Aorta (tissue), 5 donors: ENCODE measurements around the gene ATP13A2. TPM values are rescaled to one million over a fixed set of nuclear protein-coding genes. Genes with fewer than 3 reads are reported as not detected.
"Not testable (repeated sequence)": the region's sequence is repeated elsewhere in the genome, so short reads cannot be mapped to it uniquely, and the experiment has no call there.

Source experiments
- ATAC-seq: fragments of 200-7000 bp; cut with Tn5 transposase; one replicate; pipeline ENCODE4 v1.9.1; 2022; ENCODE audit warnings: moderate library complexity; ENCODE audit not compliant: low FRiP score
- DNase-seq, 2 donors: peaks; one replicate each; pipeline ENCODE4 v3.0.0-alpha.2; 2020
- H3K27ac ChIP-seq, 2 donors: one replicate each; pipeline ENCODE4 v1.5.1; 2013; ENCODE audit warnings: low read length in 2 of 2, mild to moderate bottlenecking in 2 of 2, moderate library complexity in 2 of 2, control low read depth in 1 of 2, inconsistent platforms in 1 of 2, low read depth in 1 of 2
- H3K27me3 ChIP-seq, 2 donors: one replicate each; pipeline ENCODE4 v1.6.1; 2013; ENCODE audit warnings: control low read depth in 1 of 2, low read length in 1 of 2, mild to moderate bottlenecking in 1 of 2, moderate library complexity in 1 of 2; ENCODE audit not compliant: insufficient read depth in 2 of 2, control insufficient read depth in 1 of 2
- H3K36me3 ChIP-seq, 2 donors: one replicate each; pipeline ENCODE4 v1.6.1; 2013; ENCODE audit warnings: control low read depth in 1 of 2, low read length in 1 of 2, mild to moderate bottlenecking in 1 of 2; ENCODE audit not compliant: insufficient read depth in 2 of 2, control insufficient read depth in 1 of 2
- H3K4me1 ChIP-seq, 2 donors: one replicate each; pipeline ENCODE4 v1.6.1; 2013; ENCODE audit warnings: low read length in 2 of 2, control low read depth in 1 of 2, mild to moderate bottlenecking in 1 of 2, moderate library complexity in 1 of 2; ENCODE audit not compliant: insufficient read depth in 2 of 2, control insufficient read depth in 1 of 2
- H3K4me3 ChIP-seq, 2 donors: one replicate each; pipeline ENCODE4 v1.5.1; 2013; ENCODE audit warnings: low read length in 2 of 2, control low read depth in 1 of 2, mild to moderate bottlenecking in 1 of 2
- H3K9me3 ChIP-seq: one replicate; pipeline ENCODE4 v1.6.1; 2013; ENCODE audit warnings: mild to moderate bottlenecking, low read length; ENCODE audit not compliant: control insufficient read depth
- WGBS, 2 donors: extraction: QIAGEN DNeasy Blood & Tissue Kit; methylation state at CpG; one replicate each; pipeline ENCODE4 v1.1.7; 2013; 5-methylcytosine and 5-hydroxymethylcytosine counted together
- intact Hi-C, 2 donors: fragments of 100-400 bp; cut with DNase I; formaldehyde crosslinking; loops; one replicate each; pipeline versions ENCODE4 v1.14.2 to v1.15.0; 2022
- polyA plus RNA-seq, 2 donors: library from polyadenylated mRNA; stranded (reverse); fragments of 200-250 nt; gene quantifications; one replicate each; pipeline ENCODE4 v1.2.3, GENCODE V29; 2013
- total RNA-seq, 2 donors: library from RNA; stranded (reverse); fragmentation: NEBNext Ultra II Directional; extraction: Animal tissue kit (Norgen Biotek cat#: 25700); gene quantifications; one replicate each; pipeline ENCODE4 v1.2.1, GENCODE V29; 2021
- donor health status: healthy with polysubstance abuse.
- donor health status: Bipolar disorder and iron deficiency.
- donor health status: DM: no; HTN: no; CAD: no.
- donor health status: DM: no; HTN: no; CAD: no.
- donor health status: DM: yes; HTN: yes; CAD: no.

The ATP13A2 gene
- total and polyA plus RNA-seq, 4 donors, result 9.4 to 36.7 (median 27.9) TPM

DNA sequence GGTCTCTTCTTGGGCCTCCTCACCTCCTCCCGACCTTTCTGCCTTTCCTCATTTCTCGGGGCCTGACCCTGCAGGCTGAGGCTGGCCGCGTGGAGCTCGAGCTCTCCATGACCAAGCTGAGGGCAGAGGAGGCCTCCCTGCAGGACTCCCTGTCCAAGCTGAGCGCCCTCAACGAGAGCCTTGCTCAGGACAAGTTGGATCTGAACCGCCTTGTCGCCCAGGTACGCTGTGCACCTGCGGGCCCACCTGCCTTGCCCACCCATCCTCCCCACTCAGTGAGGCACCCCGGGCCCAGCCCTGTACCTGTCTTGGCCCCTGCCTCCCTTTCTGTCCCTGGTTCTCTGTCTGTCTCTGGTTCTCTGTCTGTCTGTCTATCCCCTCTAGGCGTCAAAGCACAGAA is 65.5 kb downstream of the ATP13A2 start:
- not testable (repeated sequence) for H3K36me3 ChIP-seq, H3K27ac ChIP-seq, H3K27me3 ChIP-seq, H3K4me1 ChIP-seq, H3K4me3 ChIP-seq, ATAC-seq, DNase-seq, H3K9me3 ChIP-seq
- intact Hi-C loops, result loop anchor here in 1 of 2 donors (5.0 kb wide), 1 partner anchor 324 kb away; no protein-coding TSS in a partner anchor
- 87 to 91% methylated on average over 9 to 13 of the region's 13 CpGs for WGBS, 2 donors

DNA sequence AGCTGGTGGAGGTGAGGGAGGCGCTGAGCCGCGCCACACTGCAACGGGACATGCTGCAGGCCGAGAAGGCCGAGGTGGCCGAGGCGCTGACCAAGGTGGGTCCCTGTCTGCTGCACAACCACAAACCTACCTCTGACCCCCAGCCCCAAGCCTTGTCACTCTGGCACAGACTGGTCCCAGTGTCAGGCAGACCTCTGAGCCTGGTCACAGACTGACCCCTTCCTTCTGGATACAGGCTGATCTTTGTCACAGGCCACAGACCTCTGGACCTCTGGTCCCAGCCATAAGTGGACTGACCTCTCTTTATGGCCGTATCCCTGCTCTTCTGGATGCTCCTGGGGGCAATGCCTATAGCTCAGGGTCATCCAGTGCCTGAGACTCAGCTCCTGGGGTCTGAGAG is 66.2 kb downstream of the ATP13A2 start:
- intact Hi-C loops, result loop anchor here in 1 of 2 donors (5.0 kb wide), 1 partner anchor 323 kb away; no protein-coding TSS in a partner anchor
- H3K27ac ChIP-seq, H3K36me3 ChIP-seq, H3K4me3 ChIP-seq, DNase-seq, H3K27me3 ChIP-seq, H3K4me1 ChIP-seq, H3K9me3 ChIP-seq: not testable (repeated sequence)
- WGBS, 2 donors, result 91 to 100% methylated on average over 8 to 9 of the region's 9 CpGs
- peak; percentile 60 for ATAC-seq

DNA sequence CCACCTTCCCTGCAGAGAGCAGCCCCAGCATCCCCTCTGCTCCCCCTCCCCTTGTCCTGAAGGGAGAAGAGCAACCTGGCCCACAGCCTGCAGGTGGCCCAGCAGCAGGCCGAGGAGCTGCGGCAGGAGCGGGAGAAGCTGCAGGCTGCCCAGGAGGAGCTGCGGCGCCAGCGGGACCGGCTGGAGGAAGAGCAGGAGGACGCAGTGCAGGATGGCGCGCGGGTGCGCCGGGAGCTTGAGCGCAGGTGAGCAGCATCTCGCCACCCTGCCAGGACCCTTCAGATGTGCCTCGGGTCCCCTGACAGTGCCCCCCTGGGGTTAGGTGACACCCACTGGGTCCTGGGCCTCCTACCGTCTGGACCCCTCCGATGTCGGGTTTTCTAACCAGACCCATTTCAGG is 67.7 kb downstream of the ATP13A2 start:
- Histone ChIP-seq H3K36me3 (peaks cover 0 to 2% of the 10 kb centered on the region in 2 donors), H3K9me3 (no peaks in the 10 kb centered on the region), H3K27me3 (no peaks in the 10 kb centered on the region), H3K4me3 (no peak overlapping the region), H3K4me1 (no peaks in the 10 kb centered on the region), H3K27ac (no peak overlapping the region)
- intact Hi-C loops, result no loop called here
- DNase-seq (no peak), ATAC-seq (no peak)
- WGBS, 2 donors, result 93% methylated on average over 19 of the region's 19 CpGs

DNA sequence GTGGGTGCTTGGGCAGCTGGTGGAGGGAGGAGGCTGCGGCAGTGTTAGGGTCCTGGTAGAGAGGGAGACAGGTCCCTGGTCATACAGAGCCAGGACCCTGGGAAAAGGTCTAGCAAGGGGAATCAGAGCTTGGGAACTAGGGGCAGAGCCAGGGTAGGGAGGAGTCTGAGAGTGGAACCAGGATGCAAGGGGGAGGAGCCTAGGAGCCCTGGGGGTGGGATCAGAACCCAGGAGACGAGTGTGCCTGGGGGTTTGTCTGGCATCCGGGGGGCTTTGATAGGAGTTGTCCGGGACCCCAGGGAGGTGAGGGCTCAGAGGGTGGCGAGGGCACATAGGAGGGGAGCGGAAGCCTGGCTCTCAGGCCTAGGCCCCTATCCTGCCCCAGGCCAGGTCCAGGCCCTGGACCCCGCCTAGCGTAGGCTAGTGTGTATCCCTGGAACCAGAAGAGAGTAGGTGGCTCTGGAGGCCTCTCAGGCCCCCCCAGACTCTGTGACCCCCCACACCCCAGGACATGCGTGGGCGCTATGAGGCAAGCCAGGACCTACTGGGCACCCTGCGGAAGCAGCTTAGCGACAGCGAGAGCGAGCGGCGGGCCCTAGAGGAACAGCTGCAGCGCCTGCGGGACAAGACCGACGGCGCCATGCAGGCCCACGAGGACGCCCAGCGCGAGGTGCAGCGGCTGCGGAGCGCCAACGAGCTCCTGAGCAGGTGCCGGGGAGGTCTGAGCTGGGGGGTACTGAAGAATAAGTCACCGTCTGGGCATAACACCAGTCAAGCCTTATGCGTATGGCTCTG is 72.1 kb downstream of the ATP13A2 start:
- H3K4me3 ChIP-seq, ATAC-seq, H3K36me3 ChIP-seq, H3K9me3 ChIP-seq, H3K4me1 ChIP-seq, DNase-seq, H3K27ac ChIP-seq, intact Hi-C loops, H3K27me3 ChIP-seq: not testable (repeated sequence)
- 95% methylated on average over 32 of the region's 32 CpGs for WGBS, 2 donors

GRCh38 chr1:16938351-16939321 is 73.1 kb downstream of the ATP13A2 start:
- no peak overlapping the region for H3K4me3 ChIP-seq
- intact Hi-C loops, result no loop called here
- H3K4me1 ChIP-seq, result no peaks in the 10 kb centered on the region
- no peaks in the 10 kb centered on the region for H3K27me3 ChIP-seq
- no peak for ATAC-seq
- H3K36me3 ChIP-seq, result no peaks in the 10 kb centered on the region
- WGBS, 2 donors, result 48 to 65% methylated on average over 51 of the region's 51 CpGs
- no peaks in the 10 kb centered on the region for H3K9me3 ChIP-seq
- H3K27ac ChIP-seq, result no peak overlapping the region
- no peak for DNase-seq

DNA sequence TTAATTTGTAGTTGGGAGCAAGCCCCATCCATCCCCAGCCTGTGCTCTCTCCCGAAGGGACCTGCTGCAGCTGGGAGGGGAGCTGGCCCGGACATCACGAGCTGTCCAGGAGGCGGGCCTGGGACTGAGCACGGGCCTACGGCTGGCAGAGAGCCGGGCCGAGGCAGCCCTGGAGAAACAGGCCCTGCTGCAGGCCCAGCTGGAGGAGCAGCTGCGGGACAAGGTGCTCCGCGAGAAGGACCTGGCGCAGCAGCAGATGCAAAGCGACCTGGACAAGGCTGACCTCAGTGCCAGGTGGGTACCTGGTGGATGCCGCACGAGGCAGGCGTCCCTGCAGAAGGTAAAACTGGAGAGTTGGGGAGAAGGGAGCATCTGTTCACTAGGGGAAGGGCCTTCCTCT is 75.1 kb downstream of the ATP13A2 start:
- ATAC-seq, H3K4me3 ChIP-seq, intact Hi-C loops, H3K9me3 ChIP-seq, H3K27me3 ChIP-seq, H3K27ac ChIP-seq, DNase-seq, H3K36me3 ChIP-seq, H3K4me1 ChIP-seq: not testable (repeated sequence)
- WGBS, 2 donors, result 80 to 87% methylated on average over 16 of the region's 16 CpGs

Other genes with a start within 250 kb of the ATP13A2 start
- 1,000 to 10,000 TPM; 7,231 to 8,154 TPM for gene RNU1-2, start 115.9 kb downstream of the ATP13A2 start, total RNA-seq
- gene RNU1-2, start 115.9 kb downstream of the ATP13A2 start, polyA plus RNA-seq, result not detected
- 10 to 100 TPM; 18.6 to 34.1 TPM for gene CROCC, start 90.0 kb downstream of the ATP13A2 start, total RNA-seq
- gene CROCC, start 90.0 kb downstream of the ATP13A2 start, polyA plus RNA-seq, result 10 to 100 TPM; 10.5 to 68.7 TPM
- 10 to 100 TPM; 29.9 to 65.3 TPM for gene MFAP2, start 31.3 kb downstream of the ATP13A2 start, total RNA-seq
- gene MFAP2, start 31.3 kb downstream of the ATP13A2 start, polyA plus RNA-seq, result 10 to 100 TPM; 21.3 to 53.6 TPM
- 10 to 100 TPM; 55.1 to 71.6 TPM for gene SDHB, start 42.1 kb upstream of the ATP13A2 start, total RNA-seq
- gene SDHB, start 42.1 kb upstream of the ATP13A2 start, polyA plus RNA-seq, result 100 to 1,000 TPM in 1 of 2 donors, 10 to 100 TPM in 1; 71.8 to 130 TPM
- gene PADI2, start 107.5 kb upstream of the ATP13A2 start, total RNA-seq, result 1 to 10 TPM; 1.8 to 2.2 TPM
- 1 to 10 TPM in 1 of 2 donors, under 1 TPM in 1; 0.87 to 2.9 TPM for gene PADI2, start 107.5 kb upstream of the ATP13A2 start, polyA plus RNA-seq
- gene PADI1, start 193.2 kb upstream of the ATP13A2 start, total RNA-seq, result not detected
- gene PADI1, start 193.2 kb upstream of the ATP13A2 start, polyA plus RNA-seq, result under 1 TPM; 0.05 to 0.13 TPM
- gene PADI3, start 237.2 kb upstream of the ATP13A2 start, total RNA-seq, result not detected
- not detected for gene PADI3, start 237.2 kb upstream of the ATP13A2 start, polyA plus RNA-seq